ENCODE results near the gene ZNF584.

ZNF584 gene

DNA sequence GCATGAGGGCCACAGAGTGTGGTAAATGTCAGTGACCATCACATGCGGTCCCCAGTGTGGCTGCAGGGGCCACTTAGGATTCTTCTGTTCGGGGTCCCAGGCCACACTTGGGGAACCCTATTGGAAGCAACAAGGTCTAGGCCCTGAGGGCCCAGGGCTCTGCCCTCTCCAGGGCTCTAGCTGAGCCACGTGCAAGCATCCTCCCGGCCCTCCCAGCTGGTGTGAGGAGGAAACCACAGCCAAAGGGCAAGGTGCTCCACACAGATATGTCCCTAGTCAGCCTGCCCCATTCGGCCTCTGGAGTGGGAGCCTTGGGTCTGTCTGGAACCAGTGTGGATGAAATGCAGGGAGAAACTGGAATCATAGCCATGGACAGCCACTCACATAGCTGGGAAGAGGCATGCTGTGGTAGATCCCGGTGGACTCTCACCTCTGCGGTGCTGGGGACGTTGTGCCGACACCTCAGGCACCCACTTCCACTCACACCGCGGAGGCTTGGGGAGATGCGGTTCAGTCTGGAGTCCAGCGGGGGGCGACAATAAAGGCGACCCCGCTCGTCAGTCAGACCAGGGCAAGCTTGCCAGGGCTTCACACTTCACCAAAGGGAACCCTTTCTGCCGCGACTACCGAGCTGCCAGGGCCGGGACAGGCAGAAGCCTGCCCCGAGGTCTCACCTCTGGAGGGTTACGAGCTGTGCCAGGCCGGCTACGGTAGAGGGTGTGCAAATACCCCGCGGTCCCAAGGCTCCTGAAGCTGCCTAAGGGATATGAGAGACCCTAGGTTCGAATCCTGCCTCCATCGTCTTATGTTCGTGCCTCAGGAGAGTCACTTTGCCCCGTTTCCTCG, 41.6 kb upstream of the ZNF584 start:
- Histone ChIP-seq H4K20me1 (ENCODE audit: insufficient read depth) (no peaks in the 10 kb centered on the region), H2AFZ (ENCODE audit: low read depth) (no peak overlapping the region), H3K4me3 (IDR thresholded peaks at IDR 0.05; ENCODE audit: insufficient read depth, low read depth, low read length) (no peak overlapping the region), H3K79me2 (ENCODE audit: insufficient read depth, low read depth) (no peaks in the 10 kb centered on the region), H3K36me3 (ENCODE audit: insufficient read depth) (no peaks in the 10 kb centered on the region), H3K9ac (no peak overlapping the region), H3K27ac (no peak overlapping the region), H3K4me2 (no peak overlapping the region), H3K27me3 (ENCODE audit: insufficient read depth, low read depth) (no peaks in the 10 kb centered on the region; the same call in 1 of the 2 replicates), H3K4me1 (ENCODE audit: low read depth, poor library complexity, severe bottlenecking) (no peaks in the 10 kb centered on the region)
- TF ChIP-seq CTCF (conservative IDR thresholded peaks at IDR 0.05; ENCODE audit: low read depth, low read length) = no peak

- Histone ChIP-seq H3K79me2 (ENCODE audit: insufficient read depth, low read depth) (no peaks in the 10 kb centered on the region), H3K4me1 (ENCODE audit: low read depth, poor library complexity, severe bottlenecking) (no peaks in the 10 kb centered on the region), H3K4me2 (no peak overlapping the region), H3K27me3 (ENCODE audit: insufficient read depth, low read depth) (no peaks in the 10 kb centered on the region; the same call in 1 of the 2 replicates), H3K36me3 (ENCODE audit: insufficient read depth) (no peaks in the 10 kb centered on the region), H2AFZ (ENCODE audit: low read depth) (no peak overlapping the region), H3K27ac (no peak overlapping the region), H3K4me3 (IDR thresholded peaks at IDR 0.05; ENCODE audit: insufficient read depth, low read depth, low read length) (no peak overlapping the region), H4K20me1 (ENCODE audit: insufficient read depth) (no peaks in the 10 kb centered on the region), H3K9ac (no peak overlapping the region)
- TF ChIP-seq CTCF (conservative IDR thresholded peaks at IDR 0.05; ENCODE audit: low read depth, low read length) = no peak
Measured at GRCh38 chr19:58367698-58368454, 40.6 kb upstream of the ZNF584 start.

DNA sequence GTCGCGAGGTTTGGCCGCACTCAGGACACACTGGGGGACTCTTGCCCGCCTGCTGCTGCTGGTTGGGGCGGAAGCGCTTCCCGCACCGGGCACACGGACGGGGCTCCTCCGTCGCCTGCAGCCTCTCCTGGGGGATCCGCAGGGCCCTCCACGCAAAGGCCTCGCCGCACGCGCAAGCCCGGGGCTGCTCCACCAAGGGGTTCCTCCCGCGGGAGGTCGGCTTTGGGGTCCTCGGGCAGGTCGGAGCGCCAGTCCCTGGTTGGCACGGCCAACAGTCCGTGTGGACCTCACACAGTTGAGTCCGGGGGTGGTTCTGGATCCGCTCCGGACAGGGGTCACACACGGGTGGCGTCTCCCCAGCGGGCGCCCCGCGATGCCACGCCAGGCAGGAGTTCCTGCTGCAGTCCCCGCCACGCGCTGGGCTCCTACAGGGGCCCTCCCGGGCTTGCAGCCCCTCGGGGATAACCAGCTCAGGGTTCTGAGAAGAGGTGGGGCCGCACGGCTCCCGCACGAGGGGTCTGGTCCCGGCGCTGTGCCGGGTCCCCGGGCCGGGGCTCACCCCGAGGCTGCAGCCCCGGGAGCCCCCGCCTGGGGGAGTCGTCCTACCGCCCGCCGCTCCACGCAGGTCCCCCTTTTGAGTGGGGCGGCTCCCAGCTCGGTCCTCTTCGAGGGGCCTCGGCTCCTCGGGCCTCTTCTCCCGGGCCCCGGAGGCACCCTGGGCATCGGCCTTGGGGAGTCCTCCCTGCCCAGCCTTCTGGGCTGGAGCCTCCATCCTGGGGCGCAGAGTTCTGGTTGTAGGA, 39.7 kb upstream of the ZNF584 start:
- H2AFZ ChIP-seq (ENCODE audit: low read depth) = no peak overlapping the region
- no peaks in the 10 kb centered on the region for H3K4me1 ChIP-seq (ENCODE audit: low read depth, poor library complexity, severe bottlenecking)
- H3K79me2 ChIP-seq (ENCODE audit: insufficient read depth, low read depth) = no peaks in the 10 kb centered on the region

More for the DNA sequence above, 39.7 kb upstream of the ZNF584 start:
- Histone ChIP-seq H4K20me1 (ENCODE audit: insufficient read depth) (no peaks in the 10 kb centered on the region), H3K27me3 (ENCODE audit: insufficient read depth, low read depth) (no peaks in the 10 kb centered on the region; the same call in 1 of the 2 replicates), H3K4me2 (no peak overlapping the region), H3K9ac (no peak overlapping the region), H3K4me3 (IDR thresholded peaks at IDR 0.05; ENCODE audit: insufficient read depth, low read depth, low read length) (no peak overlapping the region), H3K27ac (no peak overlapping the region), H3K36me3 (ENCODE audit: insufficient read depth) (no peaks in the 10 kb centered on the region)
- no peak for TF ChIP-seq CTCF (conservative IDR thresholded peaks at IDR 0.05; ENCODE audit: low read depth, low read length)

Data from KMS-11 (cell line).